Lower lobe of right lung (tissue), 2 donors: Measurements from ENCODE around the gene CSRP2. TPM values are rescaled to one million over a fixed set of nuclear protein-coding genes. Genes with fewer than 3 reads are reported as not detected.

ENCODE experiments used
- ATAC-seq, 2 donors: fragments of 200-7000 bp; cut with Tn5 transposase; one replicate each; pipeline ENCODE4 v1.9.1; 2020 to 2022; ENCODE audit warnings: mild to moderate bottlenecking in 2 of 2, moderate library complexity in 2 of 2
- DNase-seq: peaks from one replicate; pipeline ENCODE4 v3.0.0-alpha.2; 2020
- H3K27ac ChIP-seq: fragments of 200-600 bp; one replicate; pipeline ENCODE4 v1.8.0; 2022
- H3K27me3 ChIP-seq: fragments of 200-600 bp; one replicate; pipeline ENCODE4 v1.8.0; 2022; ENCODE audit warnings: low read depth
- H3K36me3 ChIP-seq: fragments of 200-600 bp; one replicate; pipeline ENCODE4 v1.8.0; 2022; ENCODE audit warnings: mild to moderate bottlenecking
- H3K4me1 ChIP-seq: fragments of 200-600 bp; one replicate; pipeline ENCODE4 v1.8.0; 2022
- H3K4me3 ChIP-seq: fragments of 200-600 bp; one replicate; pipeline ENCODE4 v1.8.0; 2022; ENCODE audit warnings: mild to moderate bottlenecking
- H3K9me3 ChIP-seq: fragments of 200-600 bp; one replicate; pipeline ENCODE4 v1.8.0; 2022
- CTCF ChIP-seq: fragments of 200-600 bp; IDR thresholded peaks from one replicate; pipeline ENCODE4 v1.8.0; 2022; ENCODE audit warnings: antibody characterized with exemption, mild to moderate bottlenecking
- intact Hi-C: fragments of 100-400 bp; cut with DNase I; formaldehyde crosslinking; loops from one replicate; pipeline ENCODE4 v1.11.0; 2022
- total RNA-seq: library from RNA; stranded (reverse); fragmentation: NEBNext Ultra II Directional; extraction: Animal tissue kit (Norgen Biotek cat#: 25700); gene quantifications from one replicate; pipeline ENCODE4 v1.2.1, GENCODE V29; 2021
- donor health status: DM: no; HTN: yes; CAD: no; lungs with severe emphysema.

CSRP2 gene
- total RNA-seq, 1 donor from 2014 or later = 23.3 TPM

- no peak overlapping the region for H3K27ac ChIP-seq
- peaks cover 5% of the 10 kb centered on the region for H3K4me1 ChIP-seq
- intact Hi-C loops = no loop called here
- H3K27me3 ChIP-seq = no peaks in the 10 kb centered on the region
- no peak for TF ChIP-seq CTCF
- H3K4me3 ChIP-seq = no peak overlapping the region
- no peaks in the 10 kb centered on the region for H3K9me3 ChIP-seq
- no peaks in the 10 kb centered on the region for H3K36me3 ChIP-seq
- DNase-seq (no peak), ATAC-seq (no peak)
Observed at GRCh38 chr12:76914102-76914859, 35.5 kb upstream of the CSRP2 start.

- ATAC-seq (no peak), DNase-seq (no peak)
- Histone ChIP-seq H3K36me3 (no peaks in the 10 kb centered on the region), H3K4me1 (no peaks in the 10 kb centered on the region), H3K27me3 (no peaks in the 10 kb centered on the region), H3K4me3 (no peak overlapping the region), H3K9me3 (no peaks in the 10 kb centered on the region), H3K27ac (no peak overlapping the region)
- TF ChIP-seq CTCF = no peak
- intact Hi-C loops = no loop called here
Observed at GRCh38 chr12:76909290-76909689, 30.5 kb upstream of the CSRP2 start.

GRCh38 chr12:76908303-76909017 lies 29.6 kb upstream of the CSRP2 start:
- intact Hi-C loops = no loop called here
- Histone ChIP-seq H3K4me1 (no peaks in the 10 kb centered on the region), H3K36me3 (no peaks in the 10 kb centered on the region), H3K27ac (no peak overlapping the region), H3K27me3 (no peaks in the 10 kb centered on the region), H3K4me3 (no peak overlapping the region), H3K9me3 (no peaks in the 10 kb centered on the region)
- no peak for TF ChIP-seq CTCF
- no peak for ATAC-seq
- DNase-seq = no peak

GRCh38 chr12:76901628-76902380 lies 23.0 kb upstream of the CSRP2 start:
- Histone ChIP-seq H3K27ac (no peak overlapping the region), H3K36me3 (no peaks in the 10 kb centered on the region), H3K4me3 (no peak overlapping the region), H3K27me3 (no peaks in the 10 kb centered on the region), H3K4me1 (no peaks in the 10 kb centered on the region), H3K9me3 (no peaks in the 10 kb centered on the region)
- TF ChIP-seq CTCF = no peak
- intact Hi-C loops = no loop called here
- DNase-seq (no peak), ATAC-seq (no peak)

- no peak for TF ChIP-seq CTCF
- H3K9me3 ChIP-seq = no peaks in the 10 kb centered on the region
- ATAC-seq (no peak), DNase-seq (no peak)
- intact Hi-C loops = no loop called here
- H3K27me3 ChIP-seq = no peaks in the 10 kb centered on the region
- H3K4me1 ChIP-seq = no peaks in the 10 kb centered on the region
- H3K27ac ChIP-seq = no peak overlapping the region
- H3K4me3 ChIP-seq = no peak overlapping the region
- H3K36me3 ChIP-seq = no peaks in the 10 kb centered on the region
Observed at GRCh38 chr12:76899522-76899921, 20.7 kb upstream of the CSRP2 start.
